AG09319 (cell line): ENCODE measurements around the gene MAP2K5.

Experiments
- DNase-seq: peaks from one replicate; pipeline ENCODE4 v3.0.0-alpha.2; 2010; ENCODE audit warnings: low read depth; ENCODE audit errors: extremely low read depth
- CTCF ChIP-seq: IDR thresholded peaks from 2 replicates; pipeline ENCODE4 v1.5.1; 2011; ENCODE audit warnings: low read depth, mild to moderate bottlenecking, inconsistent platforms, low read length, moderate library complexity

MAP2K5 gene

DNA sequence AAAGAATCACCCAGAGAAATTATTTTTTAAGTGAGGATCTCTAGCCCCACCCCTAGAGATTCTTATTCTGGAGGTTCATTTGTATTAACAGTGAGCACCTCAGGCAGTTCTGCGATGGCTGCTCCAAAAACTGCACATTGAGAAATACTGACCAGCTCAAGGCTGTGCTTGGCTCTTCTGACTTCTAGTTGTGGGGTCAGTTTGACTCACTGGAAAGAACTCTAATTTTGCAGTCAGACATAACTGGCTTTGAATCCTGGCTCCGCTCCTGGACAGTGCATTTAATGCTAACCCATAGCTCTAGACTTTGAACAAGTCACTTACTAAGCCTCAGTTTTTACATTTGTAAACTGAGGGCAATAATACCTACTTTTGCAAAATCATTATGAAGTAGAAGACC is 159.2 kb downstream of the MAP2K5 start:
- DNase-seq, result no peak
- TF ChIP-seq CTCF, result no peak

- no peak for TF ChIP-seq CTCF
- no peak for DNase-seq
These were observed 165.2 kb downstream of the MAP2K5 start for GRCh38 chr15:67707520-67708283.

- DNase-seq, result no peak
- no peak for TF ChIP-seq CTCF
These were observed 166.0 kb downstream of the MAP2K5 start for GRCh38 chr15:67708500-67708899.

- TF ChIP-seq CTCF, result no peak
- no peak for DNase-seq
These were observed 172.7 kb downstream of the MAP2K5 start for GRCh38 chr15:67715170-67715569.

DNA sequence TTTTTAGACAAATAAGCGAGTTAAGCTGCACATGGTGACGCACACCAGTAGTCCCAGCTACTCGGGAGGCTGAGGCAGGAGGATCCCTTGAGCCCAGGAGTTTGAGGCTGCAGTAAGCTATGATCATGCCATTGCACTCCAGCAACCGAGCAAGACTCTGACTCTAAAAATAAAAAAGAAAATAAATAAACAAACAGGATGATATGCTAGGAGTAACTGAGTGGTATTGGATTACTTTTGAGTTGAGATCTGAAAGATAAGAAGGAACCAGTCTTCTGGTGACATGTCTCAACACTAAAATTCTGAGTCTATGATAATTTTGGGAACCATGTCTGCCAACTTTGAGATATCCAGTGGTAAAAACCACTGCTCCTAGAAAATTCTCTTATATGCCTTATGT is 173.7 kb downstream of the MAP2K5 start:
- no peak for TF ChIP-seq CTCF
- DNase-seq, result no peak

- TF ChIP-seq CTCF, result no peak
These were observed 175.3 kb downstream of the MAP2K5 start for GRCh38 chr15:67717776-67718175.

DNA sequence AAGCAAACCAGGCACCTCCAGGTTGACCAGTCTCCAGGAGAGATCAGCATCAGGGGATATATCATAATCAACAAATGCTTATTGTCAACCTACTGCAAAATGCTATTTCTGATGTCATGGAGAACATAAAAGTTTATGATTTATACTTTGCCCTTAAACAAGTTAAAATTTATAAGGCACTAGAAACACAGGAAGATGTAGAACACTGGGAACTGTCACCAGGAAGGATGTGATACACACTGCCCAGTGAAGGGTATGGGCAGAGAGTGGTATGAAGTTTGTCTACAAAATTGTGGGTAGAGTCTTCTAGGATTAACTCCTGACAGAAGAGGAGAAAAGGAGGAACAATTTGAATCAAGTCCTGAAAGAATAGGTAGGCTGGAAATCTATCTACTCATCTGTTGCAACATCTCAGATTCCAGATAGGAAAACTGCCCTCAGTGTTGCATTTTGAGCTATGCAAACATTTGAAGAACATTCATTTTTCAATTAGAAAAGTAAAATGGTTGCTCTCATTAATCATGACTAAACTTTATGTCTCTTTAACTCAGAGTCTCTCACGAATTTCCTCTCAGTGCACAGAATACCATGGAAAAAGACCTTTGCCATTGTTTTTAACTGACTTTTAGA is 176.9 kb downstream of the MAP2K5 start:
- no peak for DNase-seq
- no peak for TF ChIP-seq CTCF

More at GRCh38 chr15:67717776-67718175, 175.3 kb downstream of the MAP2K5 start:
- DNase-seq, result no peak
